Stomach (tissue), 9 donors: ENCODE measurements around the gene GJD4. TPM values are rescaled to one million over a fixed set of nuclear protein-coding genes. Genes with fewer than 3 reads are reported as not detected.
A peak's percentile ranks its signal among the peaks of the same experiment; 100 is the strongest.

Experiments used
- DNase-seq, 2 donors: peaks; one replicate each; pipeline versions ENCODE4 v3.0.0 to v3.0.0-alpha.2; 2013 to 2019
- H3K27ac ChIP-seq, 5 donors: fragments of 200-600 bp in 4 of 5; sonication (generic) in 4 of 5; one replicate each; pipeline ENCODE4 v1.5.1; 2013 to 2019; ENCODE audit warnings: mild to moderate bottlenecking in 1 of 5, moderate library complexity in 1 of 5
- H3K27me3 ChIP-seq, 3 donors: fragments of 200-600 bp; sonication (generic); one replicate each; pipeline ENCODE4 v1.5.1; 2017 to 2019; ENCODE audit warnings: mixed run types in 1 of 3
- H3K36me3 ChIP-seq, 4 donors: fragments of 200-600 bp; sonication (generic); 1 replicate in 3 of 4; 2 replicates in 1 of 4; pipeline ENCODE4 v1.5.1; 2016 to 2019
- H3K4me1 ChIP-seq, 4 donors: fragments of 200-600 bp; sonication (generic); one replicate each; pipeline ENCODE4 v1.5.1; 2016 to 2019
- H3K4me3 ChIP-seq, 4 donors: fragments of 200-600 bp; sonication (generic) in 3 of 4; one replicate each; pipeline ENCODE4 v1.5.1; 2016 to 2019; ENCODE audit warnings: mild to moderate bottlenecking in 1 of 4
- H3K9me3 ChIP-seq, 4 donors: fragments of 200-600 bp; sonication (generic); one replicate each; pipeline ENCODE4 v1.5.1; 2016 to 2019
- EP300 ChIP-seq: sonication (generic); formaldehyde crosslinking; IDR thresholded peaks from one replicate; pipeline ENCODE4 v1.6.1; 2017; ENCODE audit warnings: antibody characterized with exemption
- POLR2A ChIP-seq, 4 donors: fragments of 450-650 bp; IDR thresholded peaks; one replicate each; pipeline ENCODE4 v1.6.1; 2016; ENCODE audit warnings: antibody characterized with exemption in 4 of 4, control low read depth in 2 of 4, mild to moderate bottlenecking in 1 of 4, moderate library complexity in 1 of 4
- POLR2AphosphoS5 ChIP-seq, 3 donors: sonication (generic); formaldehyde crosslinking; IDR thresholded peaks; one replicate each; pipeline ENCODE4 v1.6.1; 2016; ENCODE audit warnings: antibody characterized with exemption in 3 of 3
- WGBS, 5 donors: extraction: QIAGEN DNeasy Blood & Tissue Kit in 3 of 5; methylation state at CpG; one replicate each; pipeline versions ENCODE4 v1.1.5 to v1.1.7; 2013 to 2018; 5-methylcytosine and 5-hydroxymethylcytosine counted together
- intact Hi-C: fragments of 100-400 bp; cut with DNase I; formaldehyde crosslinking; loops from one replicate; pipeline ENCODE4 v1.15.1; 2023; ENCODE audit warnings: low total_unique reads
- polyA plus RNA-seq, 3 donors: library from polyadenylated mRNA; stranded (reverse); fragments of 200-250 nt; gene quantifications; one replicate each; pipeline ENCODE4 v1.2.3, GENCODE V29; 2013
- total RNA-seq, 5 donors: library from RNA; depleted of rRNA; stranded (reverse); fragments of >200 nt; gene quantifications; one replicate each; pipeline versions ENCODE4 v1.1.0 to v1.2.3, GENCODE V29; 2014 to 2016
- TF ChIP-seq, protein P1 (sequence below), 7 experiments: fragments of 450-650 bp in 4 of 7; fragments of 200-600 bp in 3 of 7; sonication (generic) in 3 of 7; IDR thresholded peaks; one replicate each; pipeline ENCODE4 v1.5.1; 2016 to 2019; ENCODE audit warnings: antibody characterized with exemption in 7 of 7, control low read depth in 2 of 7, mild to moderate bottlenecking in 1 of 7
- donor health status: healthy with polysubstance abuse.
- donor health status: Bipolar disorder and iron deficiency.
- donor health status: healthy.

Gene GJD4
- total and polyA plus RNA-seq, 8 donors: not detected

GRCh38 chr10:35636956-35637355 lies 31.8 kb downstream of the GJD4 start:
- WGBS, 5 donors: 59 to 72% (median 68%) methylated on average over 7 of the region's 7 CpGs
- peak in 1 of 2 donors; percentile 9 for DNase-seq
- TF ChIP-seq POLR2A (IDR thresholded peaks at IDR 0.05): no peak
- no peak for TF ChIP-seq EP300
- TF ChIP-seq, protein P1, sequence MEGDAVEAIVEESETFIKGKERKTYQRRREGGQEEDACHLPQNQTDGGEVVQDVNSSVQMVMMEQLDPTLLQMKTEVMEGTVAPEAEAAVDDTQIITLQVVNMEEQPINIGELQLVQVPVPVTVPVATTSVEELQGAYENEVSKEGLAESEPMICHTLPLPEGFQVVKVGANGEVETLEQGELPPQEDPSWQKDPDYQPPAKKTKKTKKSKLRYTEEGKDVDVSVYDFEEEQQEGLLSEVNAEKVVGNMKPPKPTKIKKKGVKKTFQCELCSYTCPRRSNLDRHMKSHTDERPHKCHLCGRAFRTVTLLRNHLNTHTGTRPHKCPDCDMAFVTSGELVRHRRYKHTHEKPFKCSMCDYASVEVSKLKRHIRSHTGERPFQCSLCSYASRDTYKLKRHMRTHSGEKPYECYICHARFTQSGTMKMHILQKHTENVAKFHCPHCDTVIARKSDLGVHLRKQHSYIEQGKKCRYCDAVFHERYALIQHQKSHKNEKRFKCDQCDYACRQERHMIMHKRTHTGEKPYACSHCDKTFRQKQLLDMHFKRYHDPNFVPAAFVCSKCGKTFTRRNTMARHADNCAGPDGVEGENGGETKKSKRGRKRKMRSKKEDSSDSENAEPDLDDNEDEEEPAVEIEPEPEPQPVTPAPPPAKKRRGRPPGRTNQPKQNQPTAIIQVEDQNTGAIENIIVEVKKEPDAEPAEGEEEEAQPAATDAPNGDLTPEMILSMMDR (IDR thresholded peaks at IDR 0.05): no peak
- TF ChIP-seq POLR2AphosphoS5 (IDR thresholded peaks at IDR 0.05): no peak
- no peaks in the 10 kb centered on the region for H3K9me3 ChIP-seq
- peaks cover 0 to 35% (median 4%) of the 10 kb centered on the region in 3 donors for H3K27me3 ChIP-seq
- peaks cover 13 to 53% (median 35%) of the 10 kb centered on the region in 4 donors for H3K4me1 ChIP-seq
- intact Hi-C loops: loop anchor here (5.0 kb wide), 1 partner anchor 1140 kb away; no protein-coding TSS in a partner anchor
- H3K4me3 ChIP-seq: no peak overlapping the region
- H3K27ac ChIP-seq: no peak overlapping the region
- no peaks in the 10 kb centered on the region for H3K36me3 ChIP-seq

GRCh38 chr10:35637462-35637861 lies 32.3 kb downstream of the GJD4 start:
- Histone ChIP-seq H3K27me3 (peaks cover 0 to 40% (median 4%) of the 10 kb centered on the region in 3 donors), H3K9me3 (no peaks in the 10 kb centered on the region), H3K27ac (peak overlapping the region in 1 of 5 donors; percentile 2), H3K4me3 (no peak overlapping the region), H3K36me3 (no peaks in the 10 kb centered on the region), H3K4me1 (peaks cover 13 to 55% (median 36%) of the 10 kb centered on the region in 4 donors)
- 51 to 71% (median 62%) methylated on average over 8 of the region's 8 CpGs for WGBS, 5 donors
- intact Hi-C loops: loop anchor here (5.0 kb wide), 1 partner anchor 1140 kb away; no protein-coding TSS in a partner anchor
- TF ChIP-seq, protein P1 (IDR thresholded peaks at IDR 0.05): no peak
- TF ChIP-seq POLR2AphosphoS5 (IDR thresholded peaks at IDR 0.05) (no peak), POLR2A (IDR thresholded peaks at IDR 0.05) (no peak), EP300 (no peak)
- DNase-seq: peak in 1 of 2 donors; percentile 43

DNA sequence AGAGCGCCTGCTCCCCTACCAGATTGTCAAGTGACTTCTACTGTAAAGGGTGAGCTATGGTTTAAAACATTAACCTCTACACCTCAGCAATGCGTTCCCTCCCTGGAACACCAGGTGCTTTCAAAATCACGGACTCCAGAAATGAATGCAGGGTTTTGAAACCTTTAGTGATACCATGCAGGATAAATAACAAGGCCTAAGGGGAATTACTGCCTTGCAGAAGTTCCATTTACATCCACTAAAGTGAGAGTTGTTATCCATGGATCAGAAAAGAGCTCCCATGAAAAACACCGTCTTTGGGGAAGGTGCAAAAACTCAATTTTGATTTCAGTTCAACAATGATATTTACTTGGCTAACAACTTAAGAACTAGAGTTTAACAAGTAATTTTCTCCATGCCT lies 33.0 kb downstream of the GJD4 start:
- intact Hi-C loops: loop anchor here (5.0 kb wide), 1 partner anchor 1139 kb away; no protein-coding TSS in a partner anchor
- H3K4me3 ChIP-seq: no peak overlapping the region
- peak in 1 of 2 donors; percentile 10 for DNase-seq
- peak overlapping the region in 1 of 5 donors; percentile 2 for H3K27ac ChIP-seq
- no peaks in the 10 kb centered on the region for H3K9me3 ChIP-seq
- H3K36me3 ChIP-seq: no peaks in the 10 kb centered on the region
- TF ChIP-seq POLR2AphosphoS5 (IDR thresholded peaks at IDR 0.05): no peak
- TF ChIP-seq POLR2A (IDR thresholded peaks at IDR 0.05): no peak
- no peak for TF ChIP-seq EP300
- TF ChIP-seq, protein P1 (IDR thresholded peaks at IDR 0.05): no peak
- H3K4me1 ChIP-seq: peaks cover 18 to 62% (median 43%) of the 10 kb centered on the region in 4 donors
- H3K27me3 ChIP-seq: peaks cover 0 to 45% (median 4%) of the 10 kb centered on the region in 3 donors
- 75 to 89% (median 83%) methylated on average over 4 of the region's 4 CpGs for WGBS, 5 donors

DNA sequence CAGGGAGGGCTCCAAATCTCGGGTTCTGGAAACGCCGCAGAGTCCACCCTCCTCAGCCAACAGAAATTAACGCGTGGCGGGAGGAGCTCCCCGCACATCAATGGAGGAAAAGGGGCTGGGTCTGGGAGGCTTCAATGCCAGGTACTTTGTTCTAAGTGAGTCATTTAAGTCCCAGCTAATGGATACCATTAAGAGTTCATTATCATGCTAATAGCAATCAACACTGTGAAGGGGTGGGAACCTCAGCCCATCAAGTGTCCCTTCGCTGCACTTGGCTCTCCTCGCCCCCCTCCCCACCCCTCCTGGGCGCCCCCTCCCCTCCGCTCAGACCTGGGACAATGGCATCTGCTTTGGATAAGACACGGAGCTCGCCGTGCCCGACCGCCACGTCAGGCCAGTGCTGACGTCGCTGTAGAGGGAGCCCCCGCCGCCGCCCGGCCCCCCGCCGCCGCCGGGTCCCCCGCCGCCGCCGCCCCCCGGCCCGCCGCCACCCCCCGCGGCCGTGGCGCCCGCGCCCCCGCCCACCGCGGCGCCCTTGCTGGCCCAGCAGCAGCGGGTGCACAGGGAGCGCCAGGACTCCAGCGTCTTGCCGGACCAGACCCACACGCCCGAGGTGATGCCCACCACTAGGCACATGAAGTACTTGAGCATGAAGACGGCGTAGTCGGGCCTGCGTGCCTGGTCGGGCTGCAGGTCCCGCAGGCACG lies 34.0 kb downstream of the GJD4 start:
- peak overlapping the region; percentile 48 to 79 (median 64) for H3K4me3 ChIP-seq
- DNase-seq: peak in 1 of 2 donors; percentile 30
- intact Hi-C loops: loop anchor here (5.0 kb wide), 1 partner anchor 1138 kb away; no protein-coding TSS in a partner anchor
- H3K27ac ChIP-seq: no peak overlapping the region
- TF ChIP-seq POLR2A (IDR thresholded peaks at IDR 0.05) (no peak), EP300 (no peak), POLR2AphosphoS5 (IDR thresholded peaks at IDR 0.05) (no peak)
- TF ChIP-seq, protein P1 (IDR thresholded peaks at IDR 0.05): no peak
- WGBS, 5 donors: 29 to 57% (median 34%) methylated on average over 11 to 57 of the region's 57 CpGs; no CpG with 5 or more reads in 1 of the 5 donors
- no peaks in the 10 kb centered on the region for H3K9me3 ChIP-seq
- H3K36me3 ChIP-seq: no peaks in the 10 kb centered on the region
- H3K27me3 ChIP-seq: peaks cover 0 to 50% (median 4%) of the 10 kb centered on the region in 3 donors
- H3K4me1 ChIP-seq: peaks cover 23 to 73% (median 52%) of the 10 kb centered on the region in 4 donors
